GM19193 (cell line): ENCODE data around the gene DDX17.

ENCODE experiments used
- POLR2A ChIP-seq: IDR thresholded peaks from 4 replicates; pipeline ENCODE4 v1.6.1; 2011; ENCODE audit not compliant: insufficient read depth, insufficient read length; ENCODE audit errors: extremely low read depth

Gene DDX17

DNA sequence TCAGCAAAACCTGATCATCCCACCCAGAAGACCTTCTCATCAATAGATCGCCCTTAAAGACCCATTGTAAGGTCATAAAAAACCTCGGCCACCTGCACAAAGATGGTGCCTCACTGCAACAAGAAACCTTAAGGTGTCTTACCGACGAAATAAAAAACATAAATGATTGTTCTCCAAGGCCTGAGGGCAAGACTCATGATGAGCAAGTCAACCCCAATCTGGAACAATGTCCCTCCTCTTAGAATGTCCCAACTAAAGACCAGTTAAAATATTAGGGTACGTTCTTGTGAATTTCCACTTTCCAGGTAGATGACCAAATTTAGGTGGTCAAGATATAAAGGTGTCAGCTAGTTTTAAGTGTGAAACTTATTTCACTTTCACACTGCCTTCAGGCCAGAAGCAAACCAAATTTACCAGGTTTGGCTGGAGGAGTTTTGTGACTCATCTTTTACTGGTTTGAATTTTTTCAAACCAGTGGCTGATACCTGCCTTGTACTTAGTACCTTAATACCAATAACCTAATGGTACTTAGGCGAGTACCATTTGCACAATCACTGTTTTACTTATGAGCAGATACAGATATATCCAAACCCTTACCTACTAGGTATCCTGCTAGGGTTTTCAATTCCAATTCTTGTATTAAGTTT, 23.3 kb downstream of the DDX17 start:
- no peak for TF ChIP-seq POLR2A

DNA sequence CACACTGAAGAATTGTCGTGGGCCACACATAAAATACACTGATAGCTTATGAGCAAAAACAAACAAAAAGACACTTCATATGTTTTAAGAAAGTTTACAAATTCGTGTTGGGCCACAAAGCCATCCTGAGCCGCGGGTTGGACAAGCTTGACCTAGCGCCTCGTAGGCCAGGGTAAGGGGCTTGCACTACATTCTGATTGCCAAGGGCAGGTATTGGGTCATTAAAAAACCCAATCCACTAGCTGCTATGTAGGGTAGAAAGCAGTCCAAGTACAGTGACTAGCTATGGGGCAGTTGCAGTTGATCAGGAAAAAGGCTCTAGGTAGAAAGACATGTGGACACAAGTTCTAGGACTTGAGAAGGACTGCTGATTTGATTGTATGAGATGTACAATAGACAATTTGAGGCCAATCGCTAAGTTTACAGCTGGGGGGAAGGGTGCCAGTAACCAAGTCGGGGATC, 24.2 kb downstream of the DDX17 start:
- peak; percentile 45 for TF ChIP-seq POLR2A

DNA sequence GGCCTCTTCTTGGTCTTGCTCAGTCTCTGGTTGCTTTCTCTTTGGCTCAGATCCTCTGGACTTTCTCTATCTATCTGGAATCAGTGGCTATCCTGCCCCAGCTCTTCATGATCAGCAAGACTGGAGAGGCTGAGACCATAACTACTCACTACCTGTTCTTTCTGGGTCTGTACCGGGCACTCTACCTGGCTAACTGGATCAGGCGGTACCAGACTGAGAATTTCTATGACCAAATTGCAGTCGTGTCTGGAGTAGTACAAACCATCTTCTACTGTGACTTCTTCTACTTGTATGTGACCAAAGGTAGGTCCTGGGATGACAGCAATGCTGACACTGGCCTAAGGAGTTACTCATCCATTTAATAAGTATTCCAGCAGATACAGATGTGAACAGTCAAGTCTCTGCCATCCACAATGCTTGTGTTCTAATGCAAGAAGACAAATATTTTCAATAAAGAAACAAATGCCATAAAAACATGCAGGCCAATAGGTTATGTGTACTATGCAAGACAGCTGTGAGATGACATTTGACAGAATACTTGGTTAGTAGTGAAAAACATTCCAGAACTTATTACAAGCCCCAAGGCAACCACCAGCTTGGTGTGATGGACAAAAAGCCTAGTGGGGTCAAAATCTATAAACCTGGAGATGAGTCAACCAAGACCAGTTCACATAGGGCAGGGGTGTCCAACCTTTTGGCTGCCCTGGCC, 24.8 kb downstream of the DDX17 start:
- TF ChIP-seq POLR2A, result no peak

DNA sequence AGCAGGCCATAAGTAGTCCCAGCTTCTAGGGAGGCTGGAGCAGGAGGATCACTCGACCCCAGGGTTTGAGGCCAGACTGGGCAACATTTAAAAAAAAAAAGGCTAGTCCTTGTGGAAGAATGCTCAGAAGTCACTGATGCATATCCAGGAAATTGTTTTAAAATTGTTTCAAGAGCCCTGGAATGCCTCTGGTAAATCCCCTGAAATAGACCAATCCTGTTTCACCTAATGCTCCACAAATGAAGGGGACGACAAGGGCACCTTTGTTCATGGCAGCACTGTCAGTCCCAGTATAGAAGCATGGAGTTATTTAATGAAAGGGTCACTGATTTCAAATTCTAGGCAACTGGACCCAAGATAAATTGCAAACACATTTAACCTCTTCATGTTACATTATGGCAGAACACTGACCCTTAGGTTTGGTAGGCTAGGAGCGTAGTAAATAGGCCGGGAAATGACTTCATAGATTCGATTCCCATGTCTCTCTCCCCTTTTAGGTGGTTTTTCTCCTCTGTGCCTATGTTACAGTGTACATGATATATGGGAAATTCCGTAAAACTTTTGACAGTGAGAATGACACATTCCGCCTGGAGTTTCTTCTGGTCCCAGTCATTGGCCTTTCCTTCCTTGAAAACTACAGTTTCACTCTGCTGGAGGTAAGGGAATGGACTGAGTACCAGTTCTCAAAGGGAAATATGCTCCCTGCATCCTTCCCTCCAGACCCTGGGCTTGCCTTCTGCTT, 26.8 kb downstream of the DDX17 start:
- no peak for TF ChIP-seq POLR2A

DNA sequence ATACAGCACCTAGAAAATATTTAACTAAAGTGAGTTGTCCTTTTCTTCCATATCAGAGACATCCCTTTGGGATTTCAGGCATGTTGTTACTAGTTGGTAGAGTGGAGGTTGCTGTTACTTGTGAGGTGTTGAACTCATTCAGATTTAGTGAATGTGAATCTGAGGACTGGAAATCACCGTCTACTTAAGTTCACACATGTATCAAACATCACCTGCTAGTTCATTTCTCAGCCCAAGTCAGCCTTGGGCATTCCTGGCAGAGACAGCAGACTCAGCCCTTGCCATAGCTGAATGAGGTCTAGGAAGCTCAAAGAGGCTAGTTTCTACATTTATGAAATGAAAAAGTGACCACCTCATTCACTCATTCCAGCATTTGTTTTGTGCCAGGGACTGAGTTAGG, 28.5 kb downstream of the DDX17 start:
- no peak for TF ChIP-seq POLR2A

DNA sequence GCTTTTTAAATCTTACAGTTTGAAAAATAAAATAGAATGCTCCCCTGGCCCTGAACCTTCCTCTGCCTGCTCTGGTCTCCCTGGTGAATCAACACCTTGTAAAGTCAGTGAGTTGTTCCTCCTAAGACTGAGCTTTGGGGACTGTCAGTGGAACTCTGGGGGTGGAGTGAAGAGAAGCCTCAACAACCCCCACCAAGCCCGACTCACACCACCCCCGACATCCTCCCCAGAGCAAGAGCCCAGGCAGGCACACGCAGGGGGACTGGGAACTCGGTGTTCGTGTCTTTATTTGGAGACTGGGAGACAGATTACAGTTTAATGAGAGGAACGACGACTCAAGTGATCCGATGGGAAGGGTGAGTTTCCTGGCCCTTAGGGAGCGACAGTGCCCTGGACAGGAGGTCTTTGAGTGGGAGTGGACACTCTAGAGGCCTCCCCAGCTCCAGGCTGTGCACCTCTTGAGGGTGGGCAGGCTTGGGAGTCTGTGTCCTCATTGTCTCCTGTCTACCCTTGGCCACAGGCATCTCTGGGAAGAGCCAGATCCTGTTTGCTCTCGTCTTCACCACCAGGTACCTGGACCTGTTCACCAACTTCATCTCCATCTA, 32.0 kb downstream of the DDX17 start:
- no peak for TF ChIP-seq POLR2A

DNA sequence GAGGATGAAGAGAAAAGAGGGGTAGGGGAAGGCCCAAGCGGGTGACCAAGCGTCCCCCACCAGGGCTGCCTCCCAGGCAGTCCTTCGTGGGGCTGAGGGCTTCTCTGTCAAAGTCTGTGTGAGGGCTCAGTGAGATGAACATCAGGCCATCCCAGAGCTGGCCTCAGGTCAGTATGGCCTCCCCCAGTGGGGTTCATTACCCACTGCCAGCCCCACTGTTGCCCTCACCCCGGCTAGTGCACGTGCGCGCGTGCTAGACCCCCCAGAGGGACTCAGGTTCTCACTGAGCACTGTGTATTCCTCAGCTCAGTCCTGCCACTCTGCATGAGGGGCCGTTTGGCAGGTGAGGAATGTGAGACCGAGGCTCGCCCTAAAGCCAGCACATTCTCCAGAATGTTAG, 34.9 kb downstream of the DDX17 start:
- no peak for TF ChIP-seq POLR2A

DNA sequence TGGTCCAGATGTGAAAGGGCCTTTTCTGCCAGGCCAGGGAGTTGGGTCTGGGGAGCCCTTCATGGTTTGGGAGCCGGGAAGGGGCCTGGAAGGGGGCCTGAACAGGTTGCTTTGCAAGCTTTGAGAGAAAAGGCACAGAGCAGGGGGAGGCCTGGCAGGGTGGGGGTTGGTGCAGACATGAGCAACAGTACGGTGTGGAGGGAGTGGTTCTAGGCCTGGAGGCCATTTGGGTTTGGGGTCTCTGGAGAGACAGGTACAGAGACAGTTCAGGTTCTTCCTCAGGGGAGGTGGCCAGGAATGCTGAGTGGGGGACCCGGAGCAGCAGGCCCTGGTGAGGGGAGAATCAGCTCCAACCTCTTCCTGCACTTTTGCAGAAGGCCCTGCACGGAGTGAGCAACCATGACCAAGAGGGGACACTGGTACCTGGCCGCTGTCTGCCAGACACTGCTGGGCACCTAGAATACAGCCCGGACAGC, 36.8 kb downstream of the DDX17 start:
- no peak for TF ChIP-seq POLR2A

DNA sequence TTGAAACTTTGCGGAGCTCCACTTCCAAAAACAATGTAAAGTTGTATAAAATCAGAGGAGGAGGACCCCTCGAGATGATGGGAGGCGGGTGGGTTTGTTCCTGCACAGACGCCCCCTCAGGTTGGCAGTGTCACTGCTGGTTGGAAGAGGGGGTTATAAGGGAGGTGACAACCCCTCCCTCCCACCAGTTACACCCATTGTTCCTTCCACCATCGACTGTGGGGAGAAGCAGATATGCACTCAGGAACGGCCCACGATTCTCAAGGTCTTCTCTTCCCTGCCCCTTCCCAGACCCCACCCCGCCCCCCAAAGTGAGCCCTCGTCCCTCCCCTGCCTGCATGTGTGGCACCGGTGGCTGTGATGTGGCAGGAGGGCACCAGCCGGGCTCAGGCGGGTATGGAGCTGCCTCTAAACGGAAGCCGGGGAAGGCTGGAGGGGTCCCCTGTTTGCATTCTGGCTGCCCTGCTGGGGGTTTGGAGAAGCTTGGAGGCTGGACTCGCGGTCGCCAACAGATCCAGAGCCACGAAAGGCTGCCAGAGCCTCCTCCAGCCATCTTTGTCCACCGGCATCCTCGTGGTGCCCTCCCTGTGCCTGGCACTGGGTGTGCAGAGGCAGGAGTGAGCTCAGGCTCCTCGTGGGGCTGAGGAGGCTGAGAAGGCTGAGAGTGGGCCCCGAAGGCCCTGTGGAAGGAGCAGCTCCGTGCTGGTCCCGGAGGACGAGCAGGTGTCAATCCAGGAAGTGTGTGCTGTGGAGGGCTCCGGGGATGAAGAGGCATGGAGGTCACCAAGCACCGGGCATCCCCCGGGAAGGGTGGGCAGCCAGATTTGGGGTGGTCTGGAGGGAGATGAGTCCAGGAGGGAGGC, 37.4 kb downstream of the DDX17 start:
- no peak for TF ChIP-seq POLR2A

DNA sequence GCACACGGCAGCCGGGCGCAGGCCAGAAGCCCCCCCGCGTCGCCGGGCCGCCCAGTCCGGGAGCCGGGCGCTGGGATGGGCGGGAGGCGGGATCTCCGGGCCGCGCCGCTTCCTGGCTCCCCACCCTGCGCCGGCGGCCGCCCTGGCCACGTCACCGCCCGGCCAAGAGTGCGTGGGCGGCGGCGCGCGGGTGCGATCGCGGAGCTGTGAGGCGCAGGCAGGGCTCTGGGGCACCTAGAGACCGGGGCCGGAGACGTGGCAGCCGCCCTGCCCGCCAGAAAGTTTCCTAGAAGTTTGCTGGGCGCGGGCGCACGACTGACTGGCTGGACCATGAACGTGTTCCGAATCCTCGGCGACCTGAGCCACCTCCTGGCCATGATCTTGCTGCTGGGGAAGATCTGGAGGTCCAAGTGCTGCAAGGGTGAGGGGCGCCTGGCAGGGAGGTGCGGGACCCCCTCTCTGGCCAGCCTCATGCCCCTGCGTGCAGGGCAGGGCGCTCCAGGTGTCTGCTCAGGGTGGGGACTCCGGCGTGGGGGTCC, 38.1 kb downstream of the DDX17 start, which contains the start of gene KDELR3:
Gene KDELR3, plus strand, starts transcription at position 193 of the 539 bp plus-strand sequence. Its CDS starts 138 bp downstream, at position 331.
- no peak for TF ChIP-seq POLR2A

DNA sequence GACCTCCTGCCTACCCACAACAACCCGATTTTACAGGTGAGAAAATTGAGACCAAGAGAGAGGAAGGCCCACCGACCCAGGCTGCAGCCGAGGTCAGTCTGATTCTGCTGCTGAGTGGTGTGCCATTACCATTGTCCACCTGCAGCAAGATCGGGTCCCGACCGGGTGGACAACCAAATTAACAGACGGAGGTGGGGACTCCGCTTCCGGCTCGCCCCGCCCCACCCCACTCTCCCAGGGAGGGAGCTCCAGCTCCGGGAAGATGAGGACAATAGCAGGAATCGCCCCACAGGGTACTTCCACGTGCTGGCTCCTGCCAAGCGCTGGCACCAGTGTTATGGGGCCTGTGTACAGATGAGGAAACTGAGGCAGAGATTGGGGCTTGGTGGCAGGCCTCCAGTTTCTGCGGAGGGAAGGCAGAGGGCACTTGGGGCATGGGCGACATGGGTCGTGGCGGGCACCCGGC, 38.6 kb downstream of the DDX17 start:
- no peak for TF ChIP-seq POLR2A

DNA sequence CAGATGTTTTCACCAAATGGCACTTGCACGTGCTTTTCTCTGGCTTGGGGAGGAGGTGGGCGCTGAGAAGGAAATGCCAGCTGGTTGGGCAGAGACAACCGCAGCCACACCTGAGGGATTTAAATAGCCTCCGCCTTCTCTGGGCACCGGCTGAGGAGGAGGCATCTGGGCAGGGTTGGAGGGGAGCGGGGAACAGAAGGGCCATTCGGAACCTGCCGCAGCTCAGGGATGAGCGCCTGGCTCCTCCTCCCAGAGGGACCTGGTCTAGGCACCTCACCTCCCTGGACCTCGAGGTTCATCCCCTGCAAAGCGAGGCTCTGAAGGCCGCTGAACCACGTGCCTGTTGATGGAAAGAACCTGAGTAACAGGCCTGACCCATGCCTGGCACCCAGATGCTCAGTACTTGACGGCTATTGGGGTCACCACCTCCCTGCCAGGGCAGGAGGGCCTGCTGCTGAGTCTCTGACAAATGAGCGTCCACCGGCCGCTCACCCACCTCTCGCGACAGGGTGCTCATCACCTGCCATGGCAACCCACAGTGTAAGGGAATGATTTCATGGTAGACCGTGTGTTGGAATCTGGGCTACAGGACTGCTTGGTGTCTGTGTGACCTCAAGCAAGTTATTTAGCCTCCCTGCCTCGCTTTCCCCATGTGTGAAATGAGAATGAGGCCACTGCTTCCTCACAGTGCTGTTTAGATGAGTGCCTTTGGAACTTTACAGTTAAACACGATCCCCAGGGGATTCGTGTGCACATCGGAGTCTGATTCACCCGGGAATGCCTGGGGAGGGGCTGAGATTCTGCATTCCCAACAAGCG, 40.2 kb downstream of the DDX17 start:
- no peak for TF ChIP-seq POLR2A
